ENCODE results near the gene FER.
"Not testable (repeated sequence)": the region's sequence is repeated elsewhere in the genome, so short reads cannot be mapped to it uniquely, and the experiment has no call there.

Gene FER

DNA sequence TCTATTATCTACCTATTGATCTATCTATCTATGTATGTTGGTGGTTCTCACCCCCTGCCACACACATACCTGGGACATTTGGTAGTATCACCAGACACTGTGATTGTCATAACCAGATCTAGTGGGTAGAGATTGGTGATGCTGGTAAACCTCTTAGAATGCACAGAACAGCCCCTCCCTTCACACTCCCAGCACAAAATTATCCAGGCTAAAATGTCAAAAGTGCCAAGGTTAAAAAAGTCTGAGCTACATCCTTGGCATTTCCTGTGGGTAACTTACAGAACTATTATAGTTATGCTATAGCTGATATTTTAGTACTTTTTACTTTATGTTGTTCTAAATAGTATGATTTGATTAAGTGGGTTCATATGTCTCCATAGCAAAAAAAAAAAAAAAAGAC is 151.0 kb downstream of the FER start:
- DNase-seq, result no peak

DNA sequence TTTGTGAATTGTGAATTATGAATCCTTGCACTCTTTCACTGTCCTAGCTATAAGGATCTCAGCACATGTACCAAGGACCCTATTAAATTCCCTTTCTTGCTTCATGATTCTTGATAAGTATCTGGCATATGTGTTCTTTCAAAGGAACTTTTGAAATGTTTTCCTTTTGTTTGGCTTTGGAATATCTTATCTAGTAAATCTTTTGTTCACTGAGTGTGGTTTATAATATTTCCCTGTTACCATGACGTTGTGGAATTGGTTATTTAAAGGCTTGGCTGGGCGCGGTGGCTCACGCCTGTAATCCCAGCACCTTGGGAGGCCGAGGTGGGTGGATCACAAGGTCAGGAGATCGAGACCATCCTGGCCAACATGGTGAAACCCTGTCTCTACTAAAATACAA is 151.5 kb downstream of the FER start:
- not testable (repeated sequence) for DNase-seq

DNA sequence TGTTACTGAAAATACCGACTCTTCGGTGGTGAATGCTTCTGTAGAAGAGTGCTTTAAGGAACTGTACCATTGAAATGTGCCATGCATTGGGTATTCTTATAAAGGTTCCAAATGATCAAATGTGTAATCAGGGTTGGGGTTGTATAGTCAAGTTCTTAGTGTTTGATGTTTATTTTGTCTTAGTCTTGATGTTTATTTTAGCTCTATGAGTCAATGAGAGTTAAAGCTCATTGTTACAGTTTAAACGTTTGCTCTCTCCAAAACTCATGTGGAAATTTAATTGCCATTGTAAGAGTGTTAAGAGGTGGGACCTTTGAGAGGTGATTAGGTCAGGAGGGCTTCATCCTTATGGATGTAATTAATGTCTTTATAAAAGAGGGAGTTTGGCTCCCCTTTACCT is 153.0 kb downstream of the FER start:
- no peak for DNase-seq

DNA sequence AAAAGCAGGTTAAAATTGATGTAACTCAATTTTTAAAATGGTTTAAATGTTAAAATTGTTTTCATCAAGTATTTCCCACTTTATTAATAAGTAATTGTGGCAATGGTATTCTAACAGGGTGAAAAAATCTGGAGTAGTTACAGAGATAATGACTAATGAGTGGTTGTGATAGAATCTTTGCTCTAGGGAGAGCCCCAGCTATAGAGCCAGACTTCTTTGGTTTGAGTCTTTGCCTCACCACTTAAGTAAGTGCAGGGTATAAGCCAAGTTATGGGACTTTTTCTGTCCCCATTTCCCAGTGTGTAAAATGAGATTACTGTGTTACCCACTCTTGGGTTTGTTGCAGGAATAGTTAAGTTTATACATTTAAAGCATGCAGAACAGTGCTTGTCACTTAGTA is 158.1 kb downstream of the FER start:
- no peak for DNase-seq

DNA sequence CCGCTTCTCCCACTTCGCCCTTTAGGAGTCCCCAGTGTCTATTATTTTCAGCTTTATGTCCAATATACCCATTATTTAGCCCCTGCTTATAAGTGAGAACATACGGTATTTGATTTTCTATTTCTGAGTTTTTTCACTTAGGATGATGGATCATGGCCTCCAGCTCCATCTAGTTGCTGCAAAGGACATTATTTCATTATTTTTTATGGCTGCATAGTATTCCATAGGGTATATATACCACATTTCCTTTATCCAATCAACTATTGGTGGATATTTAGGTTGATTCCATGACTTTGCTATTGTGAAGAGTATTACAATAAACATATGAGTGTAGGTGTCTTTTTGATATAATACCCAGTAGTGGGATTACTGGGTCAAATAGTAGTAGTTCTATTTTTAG is 162.9 kb downstream of the FER start:
- DNase-seq, result no peak

DNA sequence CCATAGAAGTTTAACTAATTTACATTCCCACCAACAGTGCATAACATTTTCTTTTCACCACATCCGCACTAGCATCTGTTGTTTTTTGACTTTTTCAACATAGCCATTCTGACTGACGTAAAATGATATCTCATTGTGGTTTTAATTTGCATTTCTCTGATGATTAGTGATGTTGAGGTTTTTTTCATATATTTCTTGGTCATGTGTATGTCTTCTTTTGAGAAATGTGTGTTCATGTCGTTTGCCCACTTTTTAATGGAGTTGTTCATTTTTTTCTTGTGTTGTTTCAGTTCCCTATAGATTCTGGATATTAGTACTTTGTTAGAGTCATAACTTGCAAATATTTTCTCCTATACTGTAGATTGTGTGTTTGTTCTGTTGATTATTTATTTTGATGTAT is 163.4 kb downstream of the FER start:
- DNase-seq, result no peak

DNA sequence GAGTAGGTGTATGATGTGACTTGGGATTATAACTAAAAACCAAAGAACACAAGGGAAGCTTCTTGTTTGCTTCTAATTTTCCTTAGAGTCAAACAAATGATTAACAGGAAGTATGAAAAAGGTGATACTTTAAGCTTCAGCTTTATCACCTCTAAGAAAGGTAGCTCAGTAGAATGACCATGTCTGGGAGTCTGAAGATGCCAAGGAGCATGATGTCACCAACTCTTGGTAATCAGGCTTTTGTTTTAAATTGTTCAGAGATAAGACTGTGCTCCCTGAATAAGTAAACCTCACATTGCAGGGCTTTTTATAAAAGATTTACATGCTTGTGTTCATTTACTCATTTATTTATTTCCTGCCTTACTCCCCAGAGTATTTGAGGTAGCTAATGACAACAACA is 169.9 kb downstream of the FER start:
- no peak for DNase-seq

DNA sequence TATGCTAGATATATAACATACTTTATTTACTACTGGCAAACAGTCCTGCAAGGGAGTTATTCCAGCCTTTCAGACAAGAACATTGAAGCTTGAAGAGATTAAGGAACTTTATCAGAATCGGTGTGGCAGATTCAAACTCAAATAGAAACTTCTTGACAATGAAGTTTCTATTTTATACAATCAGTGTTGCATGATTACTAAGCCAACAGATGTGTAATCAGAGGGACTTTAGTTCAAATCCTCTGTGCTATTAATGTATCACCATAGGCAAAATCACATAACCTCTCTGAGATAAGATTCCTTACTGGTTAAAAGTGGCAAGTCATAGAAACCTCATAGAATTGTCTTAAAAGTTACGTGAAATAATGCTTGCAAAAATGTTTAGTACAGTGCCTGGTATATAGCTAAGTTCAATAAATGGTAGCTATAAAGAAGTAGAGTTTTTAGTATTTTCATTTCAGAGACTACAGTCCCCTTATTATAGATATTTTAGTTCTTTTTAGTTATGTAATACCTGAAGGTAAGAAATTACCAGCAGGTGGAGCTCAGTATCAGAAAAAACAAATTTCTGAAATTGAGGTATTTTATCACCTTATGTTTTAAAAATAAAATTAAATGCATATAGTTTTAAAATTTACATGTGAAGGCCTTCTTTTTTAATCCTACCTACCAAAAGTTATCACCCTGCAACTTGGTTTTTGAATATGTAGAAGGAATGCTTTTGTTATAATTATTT is 172.1 kb downstream of the FER start:
- no peak for DNase-seq

DNA sequence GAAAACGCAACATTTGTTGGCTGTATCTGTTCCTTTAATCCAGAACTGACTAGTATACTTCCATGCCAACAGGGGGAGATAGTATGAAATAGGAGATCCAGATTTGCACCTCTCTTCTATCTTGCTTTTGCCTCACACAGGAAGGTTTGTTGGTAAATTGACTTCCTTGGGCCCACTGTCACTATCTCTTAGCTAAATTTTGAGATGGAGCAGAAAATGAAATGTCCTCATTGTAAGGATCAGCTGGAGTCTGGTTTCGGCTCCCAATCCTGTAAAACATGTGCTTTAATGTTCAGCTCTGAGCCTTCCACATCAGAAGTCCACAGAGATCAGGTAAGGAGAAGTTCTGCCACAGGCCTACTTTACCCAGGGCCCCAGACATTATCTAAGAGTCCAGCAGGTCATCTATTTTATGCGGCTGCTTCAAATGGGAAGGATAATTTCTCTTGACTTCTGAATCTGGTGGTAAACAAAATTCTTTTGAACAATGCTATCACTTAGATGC is 176.8 kb downstream of the FER start:
- no peak for DNase-seq

DNA sequence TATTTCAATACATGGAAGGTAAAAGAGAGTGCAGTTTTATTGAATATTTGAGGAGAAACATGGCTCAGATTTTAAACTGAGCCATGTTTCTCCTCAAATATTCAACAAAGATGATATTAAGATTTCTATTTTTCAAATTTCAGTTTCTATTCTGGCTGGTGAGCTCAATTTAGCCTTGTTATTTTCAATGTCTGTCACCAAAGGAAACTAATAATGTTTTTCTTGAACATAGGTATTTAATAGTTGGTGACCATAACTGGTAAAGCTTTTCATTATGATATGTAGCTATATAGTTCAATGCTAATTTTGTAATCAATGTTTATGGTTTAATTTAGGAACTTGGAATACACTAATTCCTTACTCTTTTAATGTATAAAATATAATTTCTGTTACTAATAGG is 177.4 kb downstream of the FER start:
- no peak for DNase-seq

DNA sequence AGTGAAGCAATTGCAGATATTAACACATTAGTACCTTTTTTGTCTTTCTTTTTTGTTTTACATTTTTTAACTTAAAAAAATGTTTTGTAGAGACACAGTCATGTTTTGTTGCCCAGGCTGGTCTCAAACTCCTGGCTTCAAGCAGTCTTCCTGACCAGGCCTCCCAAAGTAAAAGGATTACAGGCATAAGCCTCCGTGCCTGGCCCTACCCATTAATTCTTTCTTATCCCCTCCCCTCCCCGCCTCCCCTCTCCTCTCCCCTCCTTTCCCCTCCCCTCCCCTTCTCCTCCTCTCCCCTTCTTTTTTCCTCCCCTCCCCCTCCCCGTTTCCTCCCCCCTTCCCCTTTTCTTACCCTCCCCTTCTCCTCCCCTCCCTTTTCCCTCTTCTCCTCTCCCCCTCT is 182.4 kb downstream of the FER start:
- DNase-seq, result no peak

DNA sequence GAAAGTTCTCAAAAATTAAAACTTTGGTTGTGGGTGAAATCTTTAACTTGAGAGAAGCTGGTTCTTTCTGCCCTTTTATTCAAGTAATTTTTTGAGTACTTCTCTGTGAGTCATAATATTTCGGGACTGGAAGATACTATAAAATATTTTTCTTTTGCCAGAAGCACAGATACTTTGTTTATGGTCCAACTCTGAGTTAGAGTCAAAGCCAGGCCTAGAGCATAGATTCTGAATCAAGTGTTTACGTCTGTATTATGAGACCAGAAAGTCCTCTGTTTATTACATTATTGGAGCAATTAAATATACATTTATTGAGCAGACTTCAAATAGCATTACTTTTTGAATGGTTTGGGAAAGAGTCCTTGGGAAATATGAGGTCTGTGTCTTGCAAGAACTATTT is 187.9 kb downstream of the FER start:
- DNase-seq, result no peak

DNA sequence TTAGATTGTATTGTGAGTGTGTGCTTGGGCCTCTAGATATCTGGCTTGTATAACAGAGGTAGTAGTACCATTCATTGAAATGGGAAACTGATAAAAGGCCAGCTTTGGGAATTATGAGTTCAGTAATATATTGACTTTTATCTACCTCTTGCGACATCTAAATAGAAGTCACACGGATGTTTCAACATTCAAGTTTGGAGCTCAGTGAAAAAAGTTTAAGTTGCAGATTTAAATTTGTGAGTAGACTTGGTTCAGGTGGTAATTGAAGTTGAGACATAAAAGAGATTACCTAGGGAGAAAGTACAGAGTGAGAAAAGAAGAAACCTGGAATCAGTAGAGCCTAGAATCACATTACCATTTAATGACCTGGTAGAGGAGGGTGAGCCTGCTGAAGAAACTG is 189.5 kb downstream of the FER start:
- no peak for DNase-seq

DNA sequence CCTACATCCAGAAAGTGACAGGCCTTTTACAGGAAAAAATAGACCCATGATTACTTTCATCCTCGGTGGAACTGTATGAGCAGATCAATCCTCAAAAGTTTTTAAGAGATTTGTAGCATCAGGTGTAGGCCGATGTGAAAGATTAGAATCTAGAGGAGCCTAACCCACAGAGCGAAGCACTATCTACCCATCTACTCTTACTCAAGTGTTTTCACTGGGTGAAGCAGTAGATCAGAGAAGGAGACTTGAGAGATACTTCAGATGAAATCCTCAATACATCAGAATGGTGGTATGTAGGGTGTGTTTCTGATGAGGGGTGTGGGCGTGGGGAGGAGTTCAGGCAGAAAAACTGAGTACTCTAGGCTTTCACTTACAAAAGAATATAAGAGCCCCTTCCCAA is 192.8 kb downstream of the FER start:
- no peak for DNase-seq

DNA sequence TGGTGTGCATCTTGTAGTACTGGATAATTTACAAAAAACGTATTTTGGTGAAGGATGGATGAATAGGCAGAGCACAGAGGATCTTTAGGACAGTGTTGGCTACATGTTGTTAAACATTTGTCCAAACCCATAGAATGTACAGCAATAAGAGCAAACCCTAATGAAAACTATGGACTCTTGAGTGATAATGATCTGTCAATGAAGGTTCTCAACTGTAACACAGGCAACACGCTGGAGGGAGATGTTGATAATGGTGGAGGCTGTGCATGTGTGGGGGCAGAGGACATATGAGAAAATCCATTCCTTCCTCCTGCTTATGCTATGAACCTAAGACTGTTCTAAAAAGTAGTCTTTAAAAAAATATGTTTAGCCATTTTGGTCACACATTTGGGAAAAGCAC is 194.0 kb downstream of the FER start:
- DNase-seq, result no peak

DNA sequence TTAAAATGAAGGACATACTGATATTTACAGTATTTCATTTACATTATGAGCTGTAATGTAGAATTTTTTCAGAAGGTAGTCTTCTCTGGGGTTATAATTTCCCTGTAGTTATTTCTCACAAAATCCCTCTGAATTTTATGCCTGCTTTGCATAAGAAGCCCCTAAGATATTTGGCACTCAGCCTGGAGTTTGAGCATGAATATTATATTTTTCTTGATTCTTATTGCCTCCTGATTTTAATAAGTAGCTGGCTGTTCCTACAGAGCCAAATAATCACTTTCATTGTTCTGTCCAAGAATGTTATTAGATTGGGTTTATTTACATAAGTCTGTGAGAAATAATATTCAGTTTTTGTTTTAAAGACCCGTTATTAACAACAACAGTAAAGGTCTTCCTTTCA is 195.0 kb downstream of the FER start:
- DNase-seq, result no peak

DNA sequence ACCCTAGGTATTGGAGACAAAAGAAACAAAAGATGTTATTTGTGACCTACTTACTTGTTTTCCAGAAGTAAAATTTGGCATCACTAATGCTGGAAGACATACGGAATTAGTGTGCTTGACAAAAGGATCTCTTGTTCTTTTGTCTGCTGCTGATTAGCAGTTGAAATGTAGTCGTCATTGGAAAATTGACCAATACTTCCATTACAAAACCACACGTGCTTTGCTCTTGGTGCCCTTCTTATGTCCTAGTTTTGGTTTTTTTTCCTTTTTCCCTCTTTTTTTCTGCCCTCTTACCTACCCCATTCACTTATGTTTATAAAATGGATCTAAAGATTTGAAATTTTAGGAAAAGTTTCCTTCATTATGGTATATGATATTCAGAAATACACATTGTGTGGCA is 197.4 kb downstream of the FER start:
- no peak for DNase-seq

DNA sequence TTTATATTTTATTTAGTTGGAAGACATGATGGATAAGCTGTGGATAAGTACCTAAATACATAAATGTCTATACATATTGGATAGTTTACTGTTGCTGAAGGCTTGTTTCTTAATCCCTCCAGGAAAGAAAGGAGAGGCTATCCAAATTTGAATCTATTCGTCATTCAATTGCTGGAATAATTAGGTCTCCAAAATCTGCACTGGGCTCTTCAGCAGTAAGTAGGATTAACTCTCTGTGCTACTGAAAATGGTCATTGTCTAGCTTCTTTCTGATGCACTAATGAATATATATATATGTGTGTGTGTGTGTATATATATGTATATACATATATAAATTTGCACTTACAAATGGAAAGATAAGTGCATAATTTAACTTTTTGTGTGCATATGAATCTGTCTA is 198.3 kb downstream of the FER start:
- no peak for DNase-seq

DNA sequence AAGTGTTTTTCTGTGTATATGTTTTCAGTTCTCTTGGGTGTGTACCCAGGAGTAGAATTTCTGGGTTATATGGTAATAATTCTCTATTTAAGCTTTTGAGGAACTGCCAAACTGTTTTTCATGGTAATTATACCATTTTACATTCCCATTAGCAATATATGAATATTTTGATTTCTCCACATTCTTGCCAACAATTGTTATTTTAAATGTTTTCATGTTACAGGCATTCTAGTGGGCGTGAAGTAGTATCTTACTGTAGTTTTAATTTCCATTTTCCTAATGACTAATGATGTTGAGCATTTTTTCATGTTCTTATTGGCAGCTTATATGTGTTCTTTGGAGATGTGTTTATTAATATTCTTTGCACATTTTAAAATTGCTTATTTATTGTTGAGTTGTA is 199.5 kb downstream of the FER start:
- DNase-seq, result no peak

DNA sequence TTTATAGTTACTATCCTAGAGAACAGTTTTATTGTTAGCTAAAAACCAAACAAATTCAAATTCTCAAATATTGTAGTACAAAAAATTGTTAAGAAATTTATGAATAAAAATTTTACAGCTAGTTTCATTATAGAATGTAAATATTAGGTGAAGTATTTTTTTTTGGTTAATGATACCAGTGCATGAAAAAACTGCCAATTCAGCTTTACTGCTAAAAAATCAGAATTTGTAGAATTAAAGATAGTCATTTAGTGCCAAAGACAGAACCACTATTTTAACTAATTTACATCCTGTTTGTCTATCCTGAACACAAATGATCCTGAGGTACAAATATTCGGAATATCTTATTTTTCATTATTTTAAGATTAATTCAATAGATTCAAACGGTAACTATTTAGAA is 202.6 kb downstream of the FER start:
- no peak for DNase-seq

DNA sequence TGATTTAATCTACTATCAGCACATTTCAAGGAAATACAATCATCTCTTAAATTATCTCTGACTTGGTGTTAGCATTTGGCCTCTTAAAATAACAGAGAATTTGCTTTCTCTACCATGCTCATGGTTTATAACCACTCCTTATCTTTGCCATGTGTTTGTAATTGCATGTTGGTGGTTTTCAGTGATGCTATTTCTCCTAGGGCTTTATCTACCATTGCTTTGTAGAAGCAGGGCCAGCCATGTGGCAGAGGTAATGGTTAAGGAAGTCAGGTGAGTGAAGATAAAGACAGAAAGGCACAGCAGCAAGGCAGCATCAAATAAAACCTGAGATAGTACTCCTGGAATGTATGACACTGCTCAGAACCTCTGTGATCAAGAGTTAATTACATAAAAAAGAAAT is 206.2 kb downstream of the FER start:
- DNase-seq, result no peak

DNA sequence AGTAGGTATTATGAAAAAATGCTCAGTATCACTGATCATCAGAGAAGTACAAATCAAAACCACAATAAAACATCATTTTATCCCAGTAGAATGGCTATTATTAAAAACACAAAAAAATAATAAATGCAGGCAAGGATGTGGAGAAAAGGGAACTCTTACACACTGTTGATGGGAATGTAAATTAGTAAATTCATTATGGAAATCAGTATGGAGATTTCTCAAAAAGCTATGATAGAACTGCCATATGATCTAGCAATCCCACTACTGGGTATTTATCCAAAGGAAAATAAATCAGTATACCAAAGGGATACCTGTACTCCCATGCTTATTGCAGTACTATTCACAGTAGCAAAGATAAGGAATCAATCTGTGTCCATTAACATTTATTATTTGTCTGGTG is 209.6 kb downstream of the FER start:
- DNase-seq, result no peak

DNA sequence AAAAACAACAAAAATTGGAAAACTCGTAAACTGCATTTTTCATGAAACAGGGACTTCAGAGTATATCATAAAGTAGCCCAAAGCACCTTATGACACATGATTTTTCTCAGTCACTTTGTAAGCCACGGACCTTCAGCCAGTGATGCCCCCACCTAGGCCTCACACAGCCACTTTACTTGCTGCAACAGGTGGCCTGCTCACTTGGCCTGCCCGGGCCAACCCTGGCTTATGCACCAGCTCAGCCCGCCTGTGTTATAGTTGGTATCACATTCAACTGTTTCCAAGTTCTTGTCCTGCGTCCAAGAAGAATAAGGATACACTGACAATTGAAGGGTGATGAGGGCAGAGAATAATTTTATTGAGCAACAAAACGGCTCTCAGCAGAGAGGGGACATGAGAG is 219.2 kb downstream of the FER start:
- DNase-seq, result no peak

DNA sequence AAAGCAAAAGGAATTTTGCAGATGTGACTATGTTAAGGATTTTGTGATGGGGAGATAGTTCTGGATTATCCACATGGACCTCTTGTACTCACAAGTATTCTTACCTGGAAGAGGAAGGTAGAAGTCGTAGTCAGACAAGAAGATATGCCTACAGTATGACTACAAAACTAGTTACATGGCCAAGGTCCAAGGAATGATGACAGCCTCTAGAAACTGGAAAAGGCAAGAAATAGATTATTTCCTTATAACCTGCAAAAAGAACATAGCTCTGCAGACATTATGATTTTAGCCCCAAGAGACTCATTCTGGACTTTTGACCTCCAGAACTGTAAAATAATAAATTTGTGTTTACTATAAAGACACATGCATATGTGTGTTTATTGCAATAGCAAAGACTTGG is 226.9 kb downstream of the FER start:
- DNase-seq, result no peak

DNA sequence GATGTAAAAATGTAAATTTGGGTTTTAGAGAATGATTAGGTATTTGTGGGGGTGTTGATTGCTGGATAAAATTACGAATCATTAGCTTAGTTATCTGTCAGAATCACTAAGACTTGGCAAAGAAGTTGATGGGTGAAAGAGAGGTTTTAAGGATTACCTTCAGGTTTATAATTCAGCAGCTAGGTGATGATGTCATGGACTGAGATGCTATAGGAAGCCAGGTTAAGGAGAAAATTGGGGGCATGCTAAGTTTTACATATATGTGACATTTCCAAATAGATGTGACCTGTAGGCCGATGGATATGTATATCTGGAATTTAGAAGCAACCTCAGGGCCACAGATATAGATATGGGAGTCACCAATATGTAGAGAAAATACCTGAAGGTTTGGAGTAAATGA is 228.0 kb downstream of the FER start:
- no peak for DNase-seq
